ENCODE measurements around the gene MYH9.
"Not testable (repeated sequence)": the region's sequence is repeated elsewhere in the genome, so short reads cannot be mapped to it uniquely, and the experiment has no call there.

- not testable (repeated sequence) for TF ChIP-seq CTCF, POLR2A (IDR thresholded peaks at IDR 0.05)
These were observed 135.7 kb downstream of the MYH9 start for GRCh38 chr22:36251979-36252608.
